Stimulated activated CD8-positive, alpha-beta memory T cell treated with anti-CD3 and anti-CD28 coated beads, Interleukin-15, amount 100 ng/mL, for 4 hours (primary cell): ENCODE measurements around the gene TRABD2A.
A peak's percentile ranks its signal among the peaks of the same experiment; 100 is the strongest.

Experiments used
- DNase-seq, 2 donors: peaks; one replicate each; pipeline ENCODE4 v3.0.0-alpha.2; 2020; ENCODE audit warnings: low read depth in 2 of 2

The TRABD2A gene

DNA sequence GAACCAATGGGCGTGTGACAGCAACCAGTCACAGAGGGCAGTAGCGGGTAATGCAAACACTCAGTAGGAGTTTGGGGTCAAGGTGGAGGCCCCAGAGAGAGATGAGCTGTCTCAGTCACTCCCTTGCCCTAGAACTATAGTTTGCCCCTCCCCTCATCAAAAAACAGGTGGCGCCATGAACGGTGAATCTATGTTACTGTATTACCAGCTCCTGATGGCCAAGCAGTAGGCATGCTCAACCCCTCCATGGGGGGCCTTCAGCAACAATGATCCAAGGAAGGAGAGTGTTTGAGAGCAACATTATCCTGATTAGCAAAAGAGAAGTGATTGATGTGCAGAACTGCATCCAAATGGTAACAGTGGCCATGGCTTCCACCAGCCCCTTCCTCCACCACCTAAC is 30.4 kb downstream of the TRABD2A start:
- no peak for DNase-seq

DNA sequence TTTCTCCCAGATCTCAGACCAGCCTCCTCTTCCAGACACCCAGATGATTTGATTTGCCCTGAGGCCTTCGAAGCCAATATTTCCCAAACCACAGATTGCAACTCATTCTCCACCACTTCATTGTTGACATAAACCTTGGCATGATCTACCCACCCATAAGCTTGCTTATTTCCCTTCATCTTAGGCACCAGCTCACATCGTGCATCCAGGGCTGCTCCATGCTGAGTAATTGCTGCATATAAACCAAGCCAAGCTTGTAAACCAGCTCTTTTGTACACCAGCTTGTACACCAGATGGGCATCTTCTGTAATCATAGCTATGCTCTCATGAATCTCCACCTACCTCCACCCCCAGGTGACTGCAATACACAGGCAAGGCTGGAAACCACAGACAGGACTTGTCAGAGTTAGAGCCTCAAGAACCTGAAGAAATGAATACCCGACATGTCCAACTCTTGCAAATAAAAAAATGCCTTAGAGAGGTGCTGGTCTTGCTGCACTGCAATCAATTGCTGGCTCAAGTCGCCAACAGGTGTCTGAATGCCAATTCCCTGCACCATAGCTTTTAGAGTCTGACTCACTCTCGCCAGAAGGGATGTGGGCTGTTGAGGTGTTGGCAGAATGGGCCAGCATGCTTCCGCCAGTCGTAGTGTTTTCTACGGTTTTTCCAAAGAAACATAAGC is 31.5 kb downstream of the TRABD2A start:
- no peak for DNase-seq

DNA sequence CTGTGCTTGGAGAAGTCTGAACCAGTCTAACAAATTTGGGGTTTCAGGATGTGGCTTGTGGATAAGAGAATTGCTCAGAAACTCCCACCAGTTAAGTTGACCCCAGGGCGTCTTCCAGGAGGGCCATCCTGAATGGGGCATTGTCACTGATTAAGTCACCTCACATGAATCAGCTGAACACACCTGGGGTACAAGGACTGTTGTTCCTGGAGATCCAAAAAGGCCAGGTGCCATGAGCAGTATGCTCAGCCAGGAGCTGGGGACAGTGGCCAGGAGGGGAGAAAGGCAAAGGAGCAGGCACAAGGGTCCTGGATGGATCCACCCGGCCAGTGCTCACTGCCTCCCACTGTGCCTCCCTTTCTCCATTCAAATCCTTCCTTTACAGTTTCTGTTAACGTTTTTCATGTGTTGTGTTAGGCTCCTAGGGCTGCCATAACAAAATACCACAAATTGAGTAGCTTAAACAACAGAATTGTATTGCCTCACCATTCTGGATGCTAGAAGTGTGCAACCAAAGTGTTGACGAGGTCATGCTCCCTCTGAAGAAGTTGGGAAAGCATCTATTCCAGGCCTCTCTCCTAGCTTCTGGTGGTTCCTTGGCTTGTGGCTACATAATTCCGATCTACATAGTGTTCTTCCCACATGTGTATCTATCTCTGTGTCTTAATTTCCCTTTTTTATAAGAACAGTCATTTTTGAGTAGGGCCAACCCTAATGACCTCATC is 33.4 kb downstream of the TRABD2A start:
- no peak for DNase-seq

DNA sequence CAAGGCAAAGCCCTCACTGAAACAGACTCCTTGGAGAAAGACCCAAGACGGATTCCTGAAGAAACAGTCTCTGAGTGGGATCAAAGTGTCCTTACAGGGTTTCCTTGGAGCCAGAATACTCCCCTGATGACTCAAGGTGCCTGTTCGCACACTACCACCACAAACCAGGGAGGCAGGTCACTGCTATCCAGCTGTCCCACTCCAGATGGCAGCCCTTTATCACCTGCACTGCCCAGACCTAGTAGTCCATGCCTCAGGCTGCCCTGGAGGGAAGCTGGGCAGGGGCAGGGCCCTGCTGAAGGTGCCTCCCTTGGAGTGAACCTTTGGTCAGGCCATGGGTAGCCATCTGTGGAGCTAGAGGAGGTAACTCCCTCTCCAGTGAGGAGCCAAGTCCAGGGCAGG is 34.1 kb downstream of the TRABD2A start:
- DNase-seq, result no peak

DNA sequence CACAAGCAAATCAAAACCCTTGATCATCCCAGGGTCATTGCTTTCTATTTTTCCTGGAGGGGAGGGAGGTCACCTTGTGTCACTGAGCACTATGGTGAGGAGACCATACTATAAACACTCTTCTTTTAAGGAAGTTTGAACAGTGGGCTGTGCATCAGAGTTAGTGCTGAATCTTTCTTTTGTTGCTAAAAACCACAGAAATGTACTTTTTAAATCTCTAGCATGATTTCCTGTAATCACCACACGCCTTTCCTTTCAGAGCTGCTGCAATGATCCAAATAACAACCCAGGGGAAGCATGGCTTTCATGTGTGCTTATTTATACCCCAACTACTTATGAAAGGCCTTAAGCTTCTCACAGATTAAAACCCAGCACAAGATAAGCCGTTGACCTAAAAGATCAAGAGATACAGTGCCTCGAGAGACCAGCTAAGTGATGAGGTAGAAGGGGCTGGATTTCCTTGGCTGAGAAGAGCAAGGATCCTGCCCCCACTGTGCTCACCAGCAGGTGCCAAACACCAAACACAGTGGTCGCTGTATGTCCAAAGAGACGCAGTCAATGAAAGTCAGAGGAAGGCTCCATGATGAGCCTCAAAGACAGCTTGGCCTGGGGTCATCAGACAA is 34.7 kb downstream of the TRABD2A start:
- no peak for DNase-seq

DNA sequence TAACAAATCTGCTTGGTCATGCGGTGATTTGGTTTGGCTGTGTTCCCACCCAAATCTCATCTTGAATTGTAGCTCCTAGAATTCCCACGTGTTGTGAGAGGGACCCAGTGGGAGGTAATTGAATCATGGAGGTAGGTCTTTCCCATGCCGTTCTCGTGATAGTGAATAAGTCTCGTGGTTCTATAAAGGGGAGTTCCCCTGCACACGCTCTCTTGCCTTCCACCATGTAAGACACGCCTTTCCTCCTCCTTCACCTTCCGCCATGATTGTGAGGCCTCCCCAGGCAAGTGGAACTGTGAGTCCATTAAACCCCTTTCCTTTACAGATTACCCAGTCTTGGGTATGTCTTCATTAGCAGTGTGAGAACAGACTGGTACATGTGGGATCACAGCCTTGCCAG is 36.7 kb downstream of the TRABD2A start:
- DNase-seq, result no peak

DNA sequence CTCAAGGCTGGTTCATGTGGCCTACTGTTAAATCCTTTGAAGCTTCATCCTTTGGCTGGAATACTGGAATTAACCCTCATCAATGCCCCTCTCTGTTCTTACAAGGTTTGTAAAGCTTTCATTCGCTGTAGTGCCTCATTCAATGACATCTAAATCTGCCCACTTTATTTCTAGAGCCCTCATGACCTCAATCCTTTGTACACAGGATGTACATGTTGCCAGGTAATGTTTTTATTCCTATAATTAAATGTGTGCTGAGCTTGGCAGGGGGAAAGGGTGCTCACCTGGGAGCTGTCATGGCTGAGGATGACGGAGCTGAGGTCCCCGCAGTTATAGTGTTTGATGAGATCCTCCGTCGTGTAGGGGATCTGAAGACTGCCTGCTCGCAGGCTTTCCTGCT is 39.3 kb downstream of the TRABD2A start:
- no peak for DNase-seq

DNA sequence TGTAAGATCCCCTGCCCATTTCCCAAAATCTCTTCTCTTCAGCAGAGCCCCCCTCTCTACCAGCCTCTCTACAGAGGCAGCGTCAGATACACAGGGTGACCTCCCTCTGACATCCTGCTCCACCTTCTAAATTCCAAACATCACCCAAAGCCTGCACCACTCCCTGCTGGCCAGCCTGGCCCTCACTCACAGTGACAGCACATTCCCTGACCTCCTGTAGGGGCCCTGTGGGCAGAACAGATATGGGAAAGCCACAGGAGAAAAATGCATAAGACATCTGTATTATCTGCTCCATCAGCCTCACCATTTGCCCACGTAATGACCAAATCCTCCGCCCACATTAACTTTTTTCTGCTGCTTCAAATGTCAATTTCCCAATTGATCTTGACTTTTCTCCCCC is 40.6 kb downstream of the TRABD2A start:
- DNase-seq, result no peak

DNA sequence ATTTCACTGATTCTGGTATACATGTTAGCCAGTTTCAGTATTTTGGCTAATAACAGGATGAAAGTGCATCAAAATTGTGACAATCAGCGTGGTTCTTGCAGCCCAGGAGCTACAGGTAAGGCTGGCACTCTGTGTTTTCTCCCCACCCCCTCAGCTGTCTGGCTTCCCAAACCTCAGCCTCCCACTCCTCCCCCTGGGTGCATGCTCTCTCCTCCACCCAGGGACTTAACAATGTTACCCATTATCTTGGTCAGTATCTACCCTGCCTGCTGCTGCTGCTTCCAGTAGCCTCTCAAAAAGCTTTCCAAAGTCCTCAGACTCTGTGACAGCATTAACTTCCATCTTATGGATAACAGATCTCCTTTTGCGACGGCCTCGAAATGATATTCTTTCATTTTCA is 41.0 kb downstream of the TRABD2A start:
- peak in 1 of 2 donors; percentile 36 for DNase-seq

DNA sequence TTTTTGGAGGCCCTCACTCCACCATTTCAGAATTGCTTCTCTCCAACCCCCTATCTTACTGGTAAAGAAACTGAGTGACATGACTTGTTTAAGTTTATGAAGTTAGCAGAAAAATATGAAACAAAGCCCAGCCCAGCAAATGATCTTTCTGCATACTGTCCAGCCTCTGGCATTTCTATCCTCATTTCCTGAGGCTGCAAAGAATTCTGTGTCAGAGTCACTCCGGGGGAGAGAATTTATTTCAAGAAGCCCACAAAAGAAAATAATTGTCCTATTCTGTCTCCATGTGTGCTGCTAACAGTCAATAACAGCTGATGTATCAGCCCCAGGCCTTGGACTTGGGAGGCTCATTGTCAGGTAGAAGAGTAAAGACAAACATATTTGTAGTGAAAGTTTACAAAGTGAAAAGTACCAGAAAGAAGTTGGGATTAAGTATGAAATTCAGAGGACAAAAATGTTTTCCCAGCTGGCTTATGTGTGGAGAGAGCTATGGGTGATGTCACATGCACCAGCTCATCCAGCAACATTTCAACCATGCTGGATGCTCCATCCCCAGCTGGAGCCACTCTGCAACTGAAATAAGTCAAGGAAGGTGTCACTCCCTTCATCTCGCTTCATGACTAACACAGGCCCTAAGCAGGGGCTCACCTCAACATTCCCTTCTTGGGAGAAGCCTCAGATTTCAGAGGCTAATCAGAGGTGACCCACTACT is 42.3 kb downstream of the TRABD2A start:
- DNase-seq, result no peak

DNA sequence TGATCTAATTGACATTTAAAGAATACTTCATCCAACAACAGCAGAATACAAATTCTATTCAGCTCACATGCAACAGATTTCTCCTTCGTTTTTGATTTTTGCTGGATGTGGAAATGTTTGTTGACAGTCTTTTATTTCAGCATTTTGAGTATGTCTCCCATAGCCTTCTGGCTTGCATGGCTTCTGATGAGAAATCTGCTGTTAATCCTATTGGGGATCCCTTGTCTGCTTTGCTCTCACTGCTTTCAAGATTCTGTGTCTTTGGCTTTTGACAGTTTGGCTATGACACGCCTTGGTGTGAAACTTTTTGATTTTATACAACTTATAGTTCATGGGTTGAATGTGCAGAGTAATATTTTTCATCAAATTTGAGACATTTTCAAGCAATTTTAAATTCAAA is 44.7 kb downstream of the TRABD2A start:
- DNase-seq, result no peak

DNA sequence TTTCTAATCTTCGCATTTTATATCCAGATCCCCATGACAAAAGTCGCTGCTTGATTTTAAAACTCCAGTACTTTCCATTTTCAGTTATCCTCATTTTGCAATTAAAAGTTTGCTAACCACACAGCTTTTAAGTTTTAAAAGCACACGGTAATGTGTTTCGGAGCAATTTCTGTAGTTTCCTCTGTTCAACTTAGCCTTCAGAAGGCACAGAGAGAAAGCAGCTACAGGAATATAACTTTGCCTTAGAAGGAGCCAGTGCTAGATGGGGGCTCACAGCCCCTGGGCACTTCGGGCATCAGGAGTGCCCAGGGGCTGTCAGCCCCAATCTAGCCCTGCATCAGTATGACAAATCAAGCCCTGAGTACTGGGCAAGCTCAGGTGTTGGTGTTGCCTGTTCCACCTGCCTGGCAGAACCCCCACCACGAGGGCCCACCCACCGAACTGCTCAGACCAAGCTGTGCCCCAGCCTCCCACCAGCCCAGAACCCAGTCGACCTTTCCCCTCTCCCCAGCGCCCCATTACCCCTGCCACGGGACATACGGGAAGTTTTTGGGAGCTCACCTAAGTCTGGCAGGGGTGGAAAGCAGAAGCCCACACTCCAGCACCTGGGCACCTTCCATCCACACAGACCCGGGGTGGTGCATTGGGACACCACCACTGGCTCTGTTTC is 47.3 kb downstream of the TRABD2A start:
- DNase-seq, result no peak

DNA sequence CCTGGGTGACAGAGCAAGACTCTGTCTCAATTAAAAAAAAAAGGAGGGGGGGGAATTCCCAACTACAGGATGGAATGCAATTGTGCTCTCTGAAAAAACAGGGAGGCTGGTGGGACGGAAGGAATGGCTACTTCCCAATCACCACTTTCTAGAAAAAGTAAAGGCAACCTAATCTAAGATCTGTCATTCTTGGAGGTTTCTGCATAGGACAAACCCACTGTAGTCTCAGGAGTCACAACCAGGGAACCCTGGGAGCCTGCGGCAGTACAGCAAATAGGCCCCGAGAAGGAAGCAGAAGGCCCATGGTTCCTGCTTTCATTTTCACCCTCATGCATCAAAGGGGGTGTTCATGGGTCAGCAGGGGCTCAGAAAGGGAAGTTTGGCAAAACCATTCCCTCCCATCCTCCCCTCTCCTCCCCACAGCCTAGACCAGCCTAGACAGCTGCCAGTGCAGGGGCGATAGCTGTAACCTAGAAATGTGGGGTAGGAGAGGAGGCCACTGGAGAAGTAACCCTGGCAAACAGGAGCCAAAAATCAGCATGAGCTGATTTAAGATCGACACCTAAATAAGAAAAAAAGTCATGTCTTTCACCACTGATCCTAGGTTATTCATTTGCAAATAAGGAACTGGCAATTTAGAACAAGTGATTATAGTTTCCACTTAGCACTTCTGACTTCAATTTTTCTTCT is 48.0 kb downstream of the TRABD2A start:
- DNase-seq, result no peak

DNA sequence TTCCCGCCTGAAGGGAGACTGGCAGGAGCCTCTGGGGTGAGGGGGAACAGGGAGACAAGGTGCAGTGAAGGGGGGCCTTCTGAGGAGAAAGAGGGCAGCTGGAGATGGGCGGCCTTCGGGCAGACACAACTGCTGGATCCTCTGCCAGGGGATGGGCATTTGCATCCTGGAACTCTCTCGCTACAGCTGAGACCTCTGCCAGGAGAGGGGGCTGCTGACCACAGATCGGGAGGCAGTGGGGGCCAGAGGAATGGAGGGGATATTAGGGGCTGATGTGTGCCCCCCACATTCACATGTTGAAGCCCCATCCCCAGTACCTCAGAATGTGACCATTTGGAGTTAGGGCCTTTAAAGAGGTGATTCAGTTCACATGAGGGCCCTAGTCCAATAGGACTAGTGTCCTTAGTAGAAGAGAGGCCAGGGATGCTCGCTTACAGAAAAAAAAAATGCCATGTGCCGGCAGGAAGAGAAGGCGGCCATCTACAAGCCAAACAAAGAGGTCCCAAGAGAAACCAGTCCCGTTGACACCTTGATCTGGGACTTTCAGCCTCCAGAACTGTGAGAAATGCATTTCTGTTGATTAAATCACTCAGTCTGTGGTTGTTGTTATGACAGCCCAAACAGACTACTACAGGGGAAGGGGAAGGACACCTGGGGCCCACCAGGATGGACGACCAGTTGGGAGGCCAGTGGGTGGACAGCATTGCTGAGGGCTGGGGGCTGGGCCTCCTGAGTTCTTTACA is 50.0 kb downstream of the TRABD2A start:
- no peak for DNase-seq

DNA sequence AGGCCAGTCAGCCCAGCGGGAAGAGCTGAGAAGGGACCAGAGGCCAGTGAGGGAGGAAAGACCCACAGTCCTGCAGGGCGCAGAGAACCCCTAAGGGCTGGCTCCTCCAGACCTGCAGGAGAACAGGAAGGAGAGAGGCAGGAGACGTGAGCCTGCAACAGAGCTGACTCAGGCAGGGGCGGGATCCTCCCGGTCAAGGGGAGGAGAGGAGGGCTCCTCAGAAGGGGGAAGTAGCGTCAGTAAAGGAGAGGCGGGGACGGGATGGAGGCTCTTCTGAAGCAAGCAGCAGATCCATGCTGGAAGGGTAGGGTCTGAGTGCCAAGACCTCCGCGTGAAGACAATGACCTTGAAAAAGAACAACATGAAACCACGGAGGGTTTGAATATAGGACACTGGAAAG is 50.8 kb downstream of the TRABD2A start:
- no peak for DNase-seq

DNA sequence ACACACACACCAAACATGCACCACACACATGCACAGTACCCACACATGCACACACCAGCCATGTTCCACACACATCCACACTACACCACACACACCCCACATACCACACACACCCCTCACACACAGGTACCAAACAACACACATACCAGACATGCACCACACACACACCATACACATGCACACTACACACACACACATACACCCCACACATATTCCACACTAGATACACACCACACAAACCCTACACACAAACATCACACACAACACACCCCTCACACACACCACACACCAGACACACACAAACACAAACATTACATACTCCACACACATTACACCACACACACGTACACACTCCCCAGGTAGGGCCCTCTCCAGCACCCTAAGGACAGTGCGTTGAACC is 51.2 kb downstream of the TRABD2A start:
- DNase-seq, result no peak

DNA sequence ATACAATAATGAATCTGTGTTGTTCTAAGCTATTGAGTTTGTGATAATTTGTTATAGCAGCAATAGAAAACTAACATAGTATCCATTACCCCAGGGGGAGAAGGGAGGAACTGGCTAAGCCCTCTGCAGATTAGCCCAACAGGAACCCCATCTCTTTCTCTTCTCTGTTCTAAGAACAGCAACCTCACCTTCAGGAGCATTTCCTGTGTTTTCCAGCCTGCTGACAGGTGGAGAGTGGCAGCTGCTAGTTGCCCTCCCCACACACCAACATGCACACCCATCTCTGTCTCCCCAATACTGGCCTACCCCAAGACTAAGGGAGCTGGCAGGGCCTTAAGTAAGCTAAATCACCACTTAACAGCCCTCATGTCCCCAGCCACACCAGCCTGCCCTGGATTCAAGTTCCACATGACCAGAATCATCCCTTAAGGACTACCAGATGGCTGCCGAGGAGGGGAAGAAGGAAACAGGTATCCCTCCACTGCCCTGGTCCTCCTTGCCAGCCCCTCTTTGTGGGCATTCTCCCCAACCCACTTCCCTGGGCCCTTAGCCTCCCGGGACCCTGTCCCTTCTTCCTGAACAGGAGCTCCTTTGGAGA is 52.8 kb downstream of the TRABD2A start:
- DNase-seq, result no peak

DNA sequence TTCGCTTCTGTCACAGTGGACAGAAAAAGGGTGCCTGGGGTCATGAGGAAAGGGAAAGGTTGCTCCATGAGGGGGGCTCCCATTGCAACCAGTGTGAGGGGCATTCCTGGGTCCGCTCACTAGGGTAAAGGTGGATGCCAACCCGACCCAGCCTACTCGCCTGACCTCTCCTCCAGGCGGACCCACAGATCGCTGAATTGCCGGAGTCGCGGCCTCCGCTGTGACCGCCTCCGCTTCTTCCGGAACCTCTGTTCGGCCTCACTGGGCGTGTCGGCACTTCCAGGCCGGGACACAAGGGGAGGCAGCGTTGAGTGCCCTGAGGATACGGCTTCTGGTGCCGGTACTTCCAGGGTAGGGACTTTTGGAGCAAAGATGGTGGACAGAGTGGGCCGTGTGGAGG is 57.1 kb downstream of the TRABD2A start:
- no peak for DNase-seq

DNA sequence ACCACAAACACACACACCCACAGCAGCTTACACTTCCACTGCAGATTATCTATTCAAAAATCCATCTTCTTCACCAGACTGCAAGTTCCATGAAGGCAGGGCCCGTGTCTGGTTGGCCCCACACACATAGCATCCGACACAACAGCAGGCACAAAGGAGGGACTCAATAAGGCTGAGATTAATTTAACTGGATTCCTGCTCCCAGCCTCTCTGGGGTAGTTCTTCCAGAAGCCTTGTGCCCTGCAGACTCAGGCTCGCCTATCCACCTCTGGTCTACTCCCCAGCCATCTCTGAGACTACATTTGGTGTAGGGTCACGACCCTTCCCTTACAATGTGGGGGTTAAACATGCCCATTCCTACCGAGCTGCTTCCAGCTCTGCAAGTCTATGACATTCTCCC is 57.7 kb downstream of the TRABD2A start:
- DNase-seq, result no peak

DNA sequence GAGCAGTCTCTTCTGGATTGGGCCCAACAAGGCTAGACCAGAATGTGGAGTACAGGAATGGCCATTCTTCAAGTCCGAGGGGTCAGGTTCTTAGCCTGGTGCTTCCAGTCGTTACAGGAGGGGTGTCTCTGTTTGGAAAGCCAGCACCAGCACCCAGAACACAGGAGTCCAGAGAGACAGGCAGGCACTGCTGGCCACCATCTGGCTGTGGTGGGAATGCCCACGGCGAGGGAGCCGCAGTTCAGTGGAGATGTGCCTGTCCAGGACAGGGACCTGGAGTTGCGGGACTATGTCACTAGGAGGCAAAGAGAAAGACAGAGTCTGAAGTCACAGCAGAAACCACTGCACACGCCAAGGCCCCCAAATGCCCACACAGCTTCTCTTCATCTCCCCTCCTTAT is 59.1 kb downstream of the TRABD2A start:
- DNase-seq, result no peak
